Sigmoid colon (tissue), 7 donors: ENCODE data around the gene DRAM2. TPM values are rescaled to one million over a fixed set of nuclear protein-coding genes. Genes with fewer than 3 reads are reported as not detected.

Source experiments
- DNase-seq: peaks from one replicate; pipeline ENCODE4 v3.0.0-alpha.2; 2019
- H3K27ac ChIP-seq, 4 donors: fragments of 200-600 bp; sonication (generic); one replicate each; pipeline ENCODE4 v1.5.1; 2016 to 2019; ENCODE audit warnings: mild to moderate bottlenecking in 1 of 4
- H3K27me3 ChIP-seq, 3 donors: fragments of 200-600 bp; sonication (generic); one replicate each; pipeline ENCODE4 v1.5.1; 2019; ENCODE audit warnings: mild to moderate bottlenecking in 1 of 3
- H3K36me3 ChIP-seq, 4 donors: fragments of 200-600 bp; sonication (generic); one replicate each; pipeline ENCODE4 v1.5.1; 2016 to 2019
- H3K4me1 ChIP-seq, 4 donors: fragments of 200-600 bp; sonication (generic); one replicate each; pipeline ENCODE4 v1.5.1; 2017 to 2019
- H3K4me3 ChIP-seq, 4 donors: fragments of 200-600 bp; sonication (generic); one replicate each; pipeline ENCODE4 v1.5.1; 2017 to 2019; ENCODE audit warnings: mild to moderate bottlenecking in 2 of 4, moderate library complexity in 1 of 4
- H3K9me3 ChIP-seq, 4 donors: fragments of 200-600 bp in 3 of 4; sonication (generic) in 3 of 4; one replicate each; pipeline versions ENCODE4 v1.5.1 to v1.6.1; 2013 to 2019
- EP300 ChIP-seq, 4 donors: sonication (generic); formaldehyde crosslinking; IDR thresholded peaks; one replicate each; pipeline ENCODE4 v1.6.1; 2017; ENCODE audit warnings: antibody characterized with exemption in 4 of 4
- POLR2A ChIP-seq, 2 donors: fragments of 450-650 bp; IDR thresholded peaks; one replicate each; pipeline ENCODE4 v1.6.1; 2016; ENCODE audit warnings: antibody characterized with exemption in 2 of 2, mild to moderate bottlenecking in 2 of 2, moderate library complexity in 2 of 2
- POLR2AphosphoS5 ChIP-seq, 4 donors: sonication (generic); formaldehyde crosslinking; IDR thresholded peaks; one replicate each; pipeline ENCODE4 v1.6.1; 2017; ENCODE audit warnings: antibody characterized with exemption in 4 of 4
- WGBS, 2 donors: extraction: QIAGEN DNeasy Blood & Tissue Kit; methylation state at CpG; one replicate each; pipeline ENCODE4 v1.1.7; 2013; 5-methylcytosine and 5-hydroxymethylcytosine counted together
- intact Hi-C: fragments of 100-400 bp; cut with DNase I; formaldehyde crosslinking; loops from one replicate; pipeline ENCODE4 v1.15.1; 2023
- polyA plus RNA-seq, 3 donors: library from polyadenylated mRNA; stranded (reverse); fragments of 200-250 nt; gene quantifications; one replicate each; pipeline ENCODE4 v1.2.3, GENCODE V29; 2013
- total RNA-seq, 4 donors: library from RNA; depleted of rRNA; stranded (reverse); fragments of >200 nt; gene quantifications; one replicate each; pipeline ENCODE4 v1.1.0, GENCODE V29; 2016
- TF ChIP-seq, protein P1 (sequence below), 4 experiments: fragments of 450-650 bp in 3 of 4; fragments of 200-600 bp in 1 of 4; IDR thresholded peaks; one replicate each; pipeline ENCODE4 v1.5.1; 2016 to 2019; ENCODE audit warnings: antibody characterized with exemption in 4 of 4, mild to moderate bottlenecking in 3 of 4, moderate library complexity in 2 of 4
- donor health status: healthy with polysubstance abuse.
- donor health status: Bipolar disorder and iron deficiency.
- donor health status: healthy.

The DRAM2 gene
- total and polyA plus RNA-seq, 7 donors: 27.0 to 69.6 (median 52.1) TPM

DNA sequence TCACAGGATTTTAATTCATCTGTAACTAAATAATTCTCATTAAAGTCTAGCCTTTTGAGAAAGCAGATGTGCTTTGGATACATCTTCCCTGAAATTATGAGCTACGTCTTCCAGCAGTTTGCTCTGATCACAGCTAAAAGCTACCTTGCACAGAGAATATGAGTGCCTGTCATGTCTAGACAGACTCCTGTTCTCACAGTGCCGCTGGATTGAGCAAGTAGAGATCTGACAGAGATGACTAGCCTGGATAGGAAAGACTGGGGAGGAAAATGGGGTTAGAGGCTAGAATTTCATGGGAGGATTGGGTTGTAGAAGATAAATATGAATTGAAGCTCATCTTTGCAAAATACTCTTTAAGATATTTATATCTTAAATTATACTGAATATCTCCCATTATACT is 24.3 kb upstream of the DRAM2 start:
- no peaks in the 10 kb centered on the region for H3K9me3 ChIP-seq
- no peak for DNase-seq
- no peaks in the 10 kb centered on the region for H3K4me1 ChIP-seq
- TF ChIP-seq, protein P1, sequence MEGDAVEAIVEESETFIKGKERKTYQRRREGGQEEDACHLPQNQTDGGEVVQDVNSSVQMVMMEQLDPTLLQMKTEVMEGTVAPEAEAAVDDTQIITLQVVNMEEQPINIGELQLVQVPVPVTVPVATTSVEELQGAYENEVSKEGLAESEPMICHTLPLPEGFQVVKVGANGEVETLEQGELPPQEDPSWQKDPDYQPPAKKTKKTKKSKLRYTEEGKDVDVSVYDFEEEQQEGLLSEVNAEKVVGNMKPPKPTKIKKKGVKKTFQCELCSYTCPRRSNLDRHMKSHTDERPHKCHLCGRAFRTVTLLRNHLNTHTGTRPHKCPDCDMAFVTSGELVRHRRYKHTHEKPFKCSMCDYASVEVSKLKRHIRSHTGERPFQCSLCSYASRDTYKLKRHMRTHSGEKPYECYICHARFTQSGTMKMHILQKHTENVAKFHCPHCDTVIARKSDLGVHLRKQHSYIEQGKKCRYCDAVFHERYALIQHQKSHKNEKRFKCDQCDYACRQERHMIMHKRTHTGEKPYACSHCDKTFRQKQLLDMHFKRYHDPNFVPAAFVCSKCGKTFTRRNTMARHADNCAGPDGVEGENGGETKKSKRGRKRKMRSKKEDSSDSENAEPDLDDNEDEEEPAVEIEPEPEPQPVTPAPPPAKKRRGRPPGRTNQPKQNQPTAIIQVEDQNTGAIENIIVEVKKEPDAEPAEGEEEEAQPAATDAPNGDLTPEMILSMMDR (IDR thresholded peaks at IDR 0.05): no peak
- TF ChIP-seq POLR2AphosphoS5 (IDR thresholded peaks at IDR 0.05) (no peak), EP300 (IDR thresholded peaks at IDR 0.05) (no peak), POLR2A (IDR thresholded peaks at IDR 0.05) (no peak)
- no peak overlapping the region for H3K4me3 ChIP-seq
- H3K27ac ChIP-seq: no peak overlapping the region
- WGBS, 2 donors: 95 to 99% methylated on average over 2 of the region's 2 CpGs
- H3K36me3 ChIP-seq: peaks cover 6 to 63% (median 13%) of the 10 kb centered on the region in 4 donors
- H3K27me3 ChIP-seq: no peaks in the 10 kb centered on the region
- intact Hi-C loops: no loop called here

DNA sequence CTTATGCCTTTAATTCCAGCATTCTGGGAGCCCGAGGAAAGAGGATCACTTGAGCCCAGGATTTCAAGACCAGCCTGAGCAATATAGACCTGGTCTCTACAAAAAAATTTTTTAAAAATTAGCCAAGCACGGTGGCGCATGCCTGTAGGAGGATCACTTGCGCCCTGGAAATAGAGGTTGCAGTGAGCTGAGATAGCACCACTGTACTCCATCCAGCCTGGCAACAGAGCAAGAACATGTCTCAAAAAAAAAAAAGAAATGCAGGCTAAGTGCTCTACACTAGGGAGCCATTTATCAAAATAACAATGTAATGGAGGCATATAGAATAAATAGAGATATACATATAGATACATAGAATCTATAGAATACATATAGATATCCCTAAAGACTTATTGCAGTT is 23.5 kb upstream of the DRAM2 start:
- WGBS, 2 donors: 96 to 97% methylated on average over 4 of the region's 4 CpGs
- H3K27ac ChIP-seq: no peak overlapping the region
- no peak for TF ChIP-seq POLR2AphosphoS5 (IDR thresholded peaks at IDR 0.05)
- TF ChIP-seq, protein P1 (IDR thresholded peaks at IDR 0.05): no peak
- no peak for TF ChIP-seq POLR2A (IDR thresholded peaks at IDR 0.05)
- TF ChIP-seq EP300 (IDR thresholded peaks at IDR 0.05): no peak

DNA sequence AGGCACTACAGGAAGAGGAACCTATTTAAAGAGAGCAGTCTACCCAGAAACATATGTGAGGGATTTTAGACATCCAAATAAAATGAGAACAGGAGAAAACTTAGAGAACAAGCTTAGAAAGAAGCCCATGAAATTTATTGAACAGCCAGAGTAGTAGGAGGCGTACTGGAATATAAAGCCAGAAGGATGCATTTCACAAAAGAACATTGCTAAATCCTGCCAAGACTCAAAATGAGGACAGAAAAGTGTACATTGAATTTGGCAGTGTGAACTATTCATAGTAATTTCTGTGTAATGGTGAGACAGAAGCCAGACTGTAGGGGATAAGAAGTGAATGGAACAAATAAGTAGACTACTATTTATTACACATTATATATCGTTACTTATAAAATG is 22.6 kb upstream of the DRAM2 start:
- WGBS, 2 donors: 96 to 97% methylated on average over 2 of the region's 2 CpGs
- TF ChIP-seq POLR2A (IDR thresholded peaks at IDR 0.05): no peak
- no peak for TF ChIP-seq EP300 (IDR thresholded peaks at IDR 0.05)
- TF ChIP-seq POLR2AphosphoS5 (IDR thresholded peaks at IDR 0.05): no peak
- TF ChIP-seq, protein P1 (IDR thresholded peaks at IDR 0.05): no peak
- H3K27ac ChIP-seq: no peak overlapping the region
- H3K27me3 ChIP-seq: no peaks in the 10 kb centered on the region
- H3K4me3 ChIP-seq: no peak overlapping the region
- peaks cover 4 to 48% (median 6%) of the 10 kb centered on the region in 4 donors for H3K36me3 ChIP-seq
- intact Hi-C loops: no loop called here
- DNase-seq: no peak
- no peaks in the 10 kb centered on the region for H3K4me1 ChIP-seq
- no peaks in the 10 kb centered on the region for H3K9me3 ChIP-seq

More for the DNA sequence above, 23.5 kb upstream of the DRAM2 start:
- intact Hi-C loops: no loop called here
- Histone ChIP-seq H3K27me3 (no peaks in the 10 kb centered on the region), H3K4me1 (no peaks in the 10 kb centered on the region), H3K9me3 (no peaks in the 10 kb centered on the region), H3K36me3 (peaks cover 6 to 56% (median 10%) of the 10 kb centered on the region in 4 donors), H3K4me3 (no peak overlapping the region)
- no peak for DNase-seq

DNA sequence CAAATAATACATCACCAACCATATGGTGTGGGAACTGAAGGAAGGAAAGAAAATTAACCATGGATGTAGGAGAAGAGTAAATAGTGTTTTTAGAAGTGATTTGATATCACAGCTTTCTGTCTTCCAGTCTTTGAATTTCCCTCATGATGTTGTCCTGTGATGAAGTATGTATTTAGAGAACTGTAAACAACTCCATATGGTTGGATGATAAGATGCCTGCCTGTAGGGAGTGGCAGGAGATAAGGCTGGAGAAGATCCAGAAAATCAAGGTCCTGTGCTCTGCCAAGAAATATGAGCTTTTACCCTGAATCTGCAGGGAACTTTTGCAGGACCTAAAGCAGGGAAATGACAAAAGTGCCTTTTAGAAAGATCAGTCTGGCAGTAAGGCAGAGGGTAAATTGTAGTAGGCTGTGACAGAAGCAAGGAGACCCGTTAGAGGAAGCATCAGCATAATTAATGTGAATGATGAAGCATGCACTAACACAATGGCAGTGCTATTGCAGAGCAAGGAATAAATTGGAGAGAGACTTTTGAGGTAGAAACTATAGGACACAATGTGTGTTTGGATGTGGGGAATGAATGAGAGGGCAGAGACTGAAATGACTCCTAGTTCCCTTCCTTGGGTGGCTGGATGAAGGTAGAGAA is 22.1 kb upstream of the DRAM2 start:
- Histone ChIP-seq H3K9me3 (no peaks in the 10 kb centered on the region), H3K27ac (no peak overlapping the region), H3K4me1 (no peaks in the 10 kb centered on the region), H3K4me3 (no peak overlapping the region), H3K27me3 (no peaks in the 10 kb centered on the region), H3K36me3 (peaks cover 4 to 44% (median 6%) of the 10 kb centered on the region in 4 donors)
- no peak for TF ChIP-seq EP300 (IDR thresholded peaks at IDR 0.05)
- TF ChIP-seq, protein P1 (IDR thresholded peaks at IDR 0.05): no peak
- TF ChIP-seq POLR2AphosphoS5 (IDR thresholded peaks at IDR 0.05): no peak
- no peak for TF ChIP-seq POLR2A (IDR thresholded peaks at IDR 0.05)
- no peak for DNase-seq
- intact Hi-C loops: no loop called here
- WGBS, 2 donors: 14 to 57% methylated on average over 1 of the region's 1 CpG

DNA sequence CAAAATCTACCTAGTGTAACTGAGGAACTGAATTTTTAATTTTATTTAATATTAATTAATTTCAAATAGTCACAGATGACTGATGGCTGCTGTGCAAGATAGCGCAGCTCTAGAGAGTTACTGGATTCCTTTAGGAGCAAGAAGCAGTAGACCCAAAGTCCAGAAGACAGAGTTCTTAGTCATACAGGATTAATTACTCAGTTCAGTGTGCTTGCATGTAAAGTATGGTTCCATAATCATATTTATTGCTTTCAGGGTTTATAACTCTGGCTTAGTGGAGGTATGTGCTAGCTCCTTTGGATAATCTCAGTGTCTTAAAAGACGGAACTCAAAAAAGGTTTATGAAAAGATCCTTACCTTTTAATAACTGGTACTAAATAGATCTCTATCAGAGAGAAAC is 17.5 kb upstream of the DRAM2 start:
- TF ChIP-seq, protein P1 (IDR thresholded peaks at IDR 0.05): no peak
- TF ChIP-seq POLR2A (IDR thresholded peaks at IDR 0.05) (no peak), POLR2AphosphoS5 (IDR thresholded peaks at IDR 0.05) (no peak), EP300 (IDR thresholded peaks at IDR 0.05) (no peak)
- WGBS, 2 donors: 93 to 96% methylated on average over 2 of the region's 2 CpGs
- H3K9me3 ChIP-seq: no peaks in the 10 kb centered on the region
- no peak for DNase-seq
- no peak overlapping the region for H3K27ac ChIP-seq
- no peaks in the 10 kb centered on the region for H3K27me3 ChIP-seq
- no peak overlapping the region for H3K4me3 ChIP-seq
- H3K36me3 ChIP-seq: peaks cover 2 to 49% (median 9%) of the 10 kb centered on the region in 4 donors
- no peaks in the 10 kb centered on the region for H3K4me1 ChIP-seq
- intact Hi-C loops: no loop called here
